Measurements from ENCODE around the gene C5orf15. TPM values are rescaled to one million over a fixed set of nuclear protein-coding genes. Genes with fewer than 3 reads are reported as not detected.

The C5orf15 gene
- total RNA-seq, 1 experiment from 2014 or later, result 28.8 TPM

- intact Hi-C loops (cut with micrococcal nuclease), result no loop called here
- ChIA-PET POLR2A (no interaction called here), RAD21 (ENCODE audit: low non-redundant PET in 1 of 2, low total read pairs in 2 of 2, uncharacterized antibody in 2 of 2, unreplicated experiment in 2 of 2) (no interaction called here), CTCF (no interaction called here)
- Histone ChIP-seq H3K9me2 (ENCODE audit: insufficient read depth) (no peaks in the 10 kb centered on the region), H3K9me3 (ENCODE audit: control insufficient read depth in 1 of 2, insufficient read depth in 1 of 2, low read depth in 1 of 2, low read length in 2 of 2) (no peaks in the 10 kb centered on the region), H4K20me1 (ENCODE audit: insufficient read depth) (no peaks in the 10 kb centered on the region), H3K4me1 (ENCODE audit: control insufficient read depth in 1 of 2, insufficient read depth in 2 of 2, low read length in 2 of 2) (no peaks in the 10 kb centered on the region), H3K4me2 (ENCODE audit: low read length) (no peak overlapping the region), H3K27ac (ENCODE audit: low read depth, low read length) (no peak overlapping the region), H3K79me2 (ENCODE audit: insufficient read depth, low read length) (no peaks in the 10 kb centered on the region), H3K9ac (ENCODE audit: low read length) (no peak overlapping the region), H3K36me3 (ENCODE audit: control insufficient read depth in 1 of 2, insufficient read depth in 2 of 2, low read length in 2 of 2) (no peaks in the 10 kb centered on the region), H2AFZ (ENCODE audit: low read depth, low read length, poor library complexity, severe bottlenecking) (no peak overlapping the region), H3K4me3 (replicated peaks in 1 of 2; ENCODE audit: low read depth in 1 of 2, low read length in 2 of 2) (no peak overlapping the region), H3K27me3 (ENCODE audit: insufficient read depth, low read length) (peaks cover 13% of the 10 kb centered on the region)
- no peak for DNase-seq (ENCODE audit: low read depth, low spot score)
- no peak for ATAC-seq
- BruUV-seq (replicated peaks), result no TSS peak
- TF ChIP-seq ZNF274 (IDR thresholded peaks at IDR 0.05; ENCODE audit: low read depth, low read length) (no peak), POLR2AphosphoS5 (IDR thresholded peaks at IDR 0.05; ENCODE audit: low read depth, low read length) (no peak), POLR2A (IDR thresholded peaks at IDR 0.05; ENCODE audit: borderline replicate concordance, extremely low read depth, insufficient read depth, insufficient read length) (no peak), CEBPB (IDR thresholded peaks at IDR 0.05; ENCODE audit: low read depth) (no peak), JUND (IDR thresholded peaks at IDR 0.05) (no peak), ELF1 (IDR thresholded peaks at IDR 0.05; ENCODE audit: borderline replicate concordance, low read depth) (no peak), ZBTB33 (IDR thresholded peaks at IDR 0.05; ENCODE audit: extremely low read depth, insufficient replicate concordance, low read length) (no peak), EGR1 (IDR thresholded peaks at IDR 0.05; ENCODE audit: low read depth) (no peak), SP1 (IDR thresholded peaks at IDR 0.05; ENCODE audit: low read depth) (no peak), CBX3 (IDR thresholded peaks at IDR 0.05; ENCODE audit: low read depth) (no peak), ZFX (IDR thresholded peaks at IDR 0.05) (no peak), FOSL1 (IDR thresholded peaks at IDR 0.05; ENCODE audit: low read depth) (no peak), EZH2 (IDR thresholded peaks at IDR 0.05) (no peak), YY1 (IDR thresholded peaks at IDR 0.05; ENCODE audit: extremely low read depth, insufficient replicate concordance, low read depth, low read length) (no peak), SIN3A (IDR thresholded peaks at IDR 0.05; ENCODE audit: low read depth) (no peak), RAD21 (IDR thresholded peaks at IDR 0.05; ENCODE audit: low read depth) (no peak), SRF (IDR thresholded peaks at IDR 0.05; ENCODE audit: low read depth) (no peak)
- TF ChIP-seq, protein P1, sequence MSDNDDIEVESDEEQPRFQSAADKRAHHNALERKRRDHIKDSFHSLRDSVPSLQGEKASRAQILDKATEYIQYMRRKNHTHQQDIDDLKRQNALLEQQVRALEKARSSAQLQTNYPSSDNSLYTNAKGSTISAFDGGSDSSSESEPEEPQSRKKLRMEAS (IDR thresholded peaks at IDR 0.05), result no peak
- TF ChIP-seq, protein P2, sequence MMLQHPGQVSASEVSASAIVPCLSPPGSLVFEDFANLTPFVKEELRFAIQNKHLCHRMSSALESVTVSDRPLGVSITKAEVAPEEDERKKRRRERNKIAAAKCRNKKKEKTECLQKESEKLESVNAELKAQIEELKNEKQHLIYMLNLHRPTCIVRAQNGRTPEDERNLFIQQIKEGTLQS (IDR thresholded peaks at IDR 0.05), result no peak
- TF ChIP-seq, protein P3, sequence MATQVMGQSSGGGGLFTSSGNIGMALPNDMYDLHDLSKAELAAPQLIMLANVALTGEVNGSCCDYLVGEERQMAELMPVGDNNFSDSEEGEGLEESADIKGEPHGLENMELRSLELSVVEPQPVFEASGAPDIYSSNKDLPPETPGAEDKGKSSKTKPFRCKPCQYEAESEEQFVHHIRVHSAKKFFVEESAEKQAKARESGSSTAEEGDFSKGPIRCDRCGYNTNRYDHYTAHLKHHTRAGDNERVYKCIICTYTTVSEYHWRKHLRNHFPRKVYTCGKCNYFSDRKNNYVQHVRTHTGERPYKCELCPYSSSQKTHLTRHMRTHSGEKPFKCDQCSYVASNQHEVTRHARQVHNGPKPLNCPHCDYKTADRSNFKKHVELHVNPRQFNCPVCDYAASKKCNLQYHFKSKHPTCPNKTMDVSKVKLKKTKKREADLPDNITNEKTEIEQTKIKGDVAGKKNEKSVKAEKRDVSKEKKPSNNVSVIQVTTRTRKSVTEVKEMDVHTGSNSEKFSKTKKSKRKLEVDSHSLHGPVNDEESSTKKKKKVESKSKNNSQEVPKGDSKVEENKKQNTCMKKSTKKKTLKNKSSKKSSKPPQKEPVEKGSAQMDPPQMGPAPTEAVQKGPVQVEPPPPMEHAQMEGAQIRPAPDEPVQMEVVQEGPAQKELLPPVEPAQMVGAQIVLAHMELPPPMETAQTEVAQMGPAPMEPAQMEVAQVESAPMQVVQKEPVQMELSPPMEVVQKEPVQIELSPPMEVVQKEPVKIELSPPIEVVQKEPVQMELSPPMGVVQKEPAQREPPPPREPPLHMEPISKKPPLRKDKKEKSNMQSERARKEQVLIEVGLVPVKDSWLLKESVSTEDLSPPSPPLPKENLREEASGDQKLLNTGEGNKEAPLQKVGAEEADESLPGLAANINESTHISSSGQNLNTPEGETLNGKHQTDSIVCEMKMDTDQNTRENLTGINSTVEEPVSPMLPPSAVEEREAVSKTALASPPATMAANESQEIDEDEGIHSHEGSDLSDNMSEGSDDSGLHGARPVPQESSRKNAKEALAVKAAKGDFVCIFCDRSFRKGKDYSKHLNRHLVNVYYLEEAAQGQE (IDR thresholded peaks at IDR 0.05; ENCODE audit: low read depth), result no peak
These were observed 42.4 kb downstream of the C5orf15 start for GRCh38 chr5:133925866-133926488.

Data from HCT116 (cell line).